ENCODE data around the gene HOXB3.

DNA sequence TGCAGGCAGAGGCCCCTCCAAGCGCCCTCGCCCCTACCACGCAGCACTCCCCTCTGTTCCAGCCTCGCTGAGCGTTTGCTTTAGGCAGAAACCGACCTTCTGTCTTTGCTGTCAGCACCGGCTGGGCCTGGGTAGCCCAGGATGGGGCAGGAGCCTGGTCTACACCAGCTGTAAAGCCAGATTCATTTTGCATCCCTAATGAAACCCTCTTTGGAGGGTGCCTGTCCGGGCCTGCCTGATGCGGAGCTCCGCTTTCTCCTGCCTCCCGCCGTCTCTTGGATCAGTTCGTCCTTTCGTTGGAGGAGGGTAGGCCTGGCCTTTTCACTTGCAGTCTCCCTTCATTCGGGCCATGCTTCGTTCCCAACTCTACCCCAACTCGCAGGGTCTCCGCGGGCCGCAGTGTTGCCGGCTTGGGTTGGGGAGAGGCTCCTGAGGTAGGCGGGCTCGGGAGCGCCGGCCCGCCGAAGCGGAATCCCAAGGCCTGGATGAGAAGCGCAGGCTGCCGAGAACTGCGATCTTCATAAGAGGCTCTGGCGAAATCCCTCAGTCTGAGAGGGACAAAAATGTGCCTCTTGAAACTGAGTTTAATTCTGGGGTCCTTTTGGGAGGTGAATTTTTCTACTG lies 29.9 kb upstream of the HOXB3 start:
- TF ChIP-seq, protein P1, sequence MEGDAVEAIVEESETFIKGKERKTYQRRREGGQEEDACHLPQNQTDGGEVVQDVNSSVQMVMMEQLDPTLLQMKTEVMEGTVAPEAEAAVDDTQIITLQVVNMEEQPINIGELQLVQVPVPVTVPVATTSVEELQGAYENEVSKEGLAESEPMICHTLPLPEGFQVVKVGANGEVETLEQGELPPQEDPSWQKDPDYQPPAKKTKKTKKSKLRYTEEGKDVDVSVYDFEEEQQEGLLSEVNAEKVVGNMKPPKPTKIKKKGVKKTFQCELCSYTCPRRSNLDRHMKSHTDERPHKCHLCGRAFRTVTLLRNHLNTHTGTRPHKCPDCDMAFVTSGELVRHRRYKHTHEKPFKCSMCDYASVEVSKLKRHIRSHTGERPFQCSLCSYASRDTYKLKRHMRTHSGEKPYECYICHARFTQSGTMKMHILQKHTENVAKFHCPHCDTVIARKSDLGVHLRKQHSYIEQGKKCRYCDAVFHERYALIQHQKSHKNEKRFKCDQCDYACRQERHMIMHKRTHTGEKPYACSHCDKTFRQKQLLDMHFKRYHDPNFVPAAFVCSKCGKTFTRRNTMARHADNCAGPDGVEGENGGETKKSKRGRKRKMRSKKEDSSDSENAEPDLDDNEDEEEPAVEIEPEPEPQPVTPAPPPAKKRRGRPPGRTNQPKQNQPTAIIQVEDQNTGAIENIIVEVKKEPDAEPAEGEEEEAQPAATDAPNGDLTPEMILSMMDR (IDR thresholded peaks at IDR 0.05), result no peak
- TF ChIP-seq POLR2A (IDR thresholded peaks at IDR 0.05), result no peak
